MCF 10A (cell line): ENCODE measurements around the gene CD79A. TPM values are rescaled to one million over a fixed set of nuclear protein-coding genes. Genes with fewer than 3 reads are reported as not detected.

Experiments
- BruUV-seq: library from RNA; stranded (reverse); fragments of 400-500 nt; replicated peaks from 2 replicates; lab custom pipeline; 2021; lab: Mats Ljungman, UMichigan
- CTCF ChIA-PET: fragments of 300-600 bp; sonication (Branson Sonifier 250); formaldehyde crosslinking; extraction: SDS; loops from one replicate; lab custom pipeline; 2021; ENCODE audit warnings: antibody characterized with exemption, inconsistent platforms; lab: Yijun Ruan, JAX
- POLR2A ChIA-PET: fragments of 300-600, 350-650 bp; sonication (Branson Sonifier 250); formaldehyde crosslinking; extraction: SDS; loops from one replicate; lab custom pipeline; 2020; ENCODE audit warnings: antibody characterized with exemption, inconsistent platforms; lab: Yijun Ruan, JAX
- DNase-seq: peaks from one replicate; pipeline ENCODE4 v3.0.0-alpha.2; 2018; ENCODE audit not compliant: unreplicated experiment
- H3K27ac Mint-ChIP-seq: one replicate; pipeline ENCODE4 v1.8.0; 2022; ENCODE audit warnings: mild to moderate bottlenecking, low read depth, mixed read lengths; ENCODE audit not compliant: unreplicated experiment
- H3K27me3 Mint-ChIP-seq: one replicate; pipeline ENCODE4 v1.8.0; 2022; ENCODE audit warnings: mixed read lengths; ENCODE audit not compliant: insufficient read depth, unreplicated experiment
- H3K36me3 Mint-ChIP-seq: one replicate; pipeline ENCODE4 v1.8.0; 2022; ENCODE audit warnings: mild to moderate bottlenecking, moderate library complexity, mixed read lengths; ENCODE audit not compliant: insufficient read depth, unreplicated experiment
- H3K4me1 Mint-ChIP-seq: one replicate; pipeline ENCODE4 v1.8.0; 2022; ENCODE audit warnings: mixed read lengths; ENCODE audit not compliant: insufficient read depth, unreplicated experiment
- H3K4me3 Mint-ChIP-seq: one replicate; pipeline ENCODE4 v1.8.0; 2022; ENCODE audit warnings: mild to moderate bottlenecking, moderate library complexity, mixed read lengths; ENCODE audit not compliant: unreplicated experiment
- H3K9me3 Mint-ChIP-seq: one replicate; pipeline ENCODE4 v1.8.0; 2022; ENCODE audit warnings: mixed read lengths; ENCODE audit not compliant: unreplicated experiment
- CTCF ChIP-seq: fragments of 200-600 bp; IDR thresholded peaks from one replicate; pipeline ENCODE4 v1.8.0; 2022; ENCODE audit warnings: antibody characterized with exemption, mild to moderate bottlenecking; ENCODE audit not compliant: unreplicated experiment
- intact Hi-C: fragments of 100-400 bp; cut with micrococcal nuclease; formaldehyde crosslinking; loops from 2 replicates; pipeline ENCODE4 v1.14.1; 2022
- total RNA-seq: library from RNA; stranded (reverse); gene quantifications from 2 replicates; pipeline ENCODE4 v1.2.3, GENCODE V29; 2022

Gene CD79A
- total RNA-seq, 1 experiment from 2014 or later, result not detected

- Mint-ChIP-seq H3K4me1 (peaks cover 23% of the 10 kb centered on the region), H3K4me3 (no peak overlapping the region), H3K27ac (no peak overlapping the region), H3K36me3 (peaks cover 28% of the 10 kb centered on the region), H3K27me3 (no peaks in the 10 kb centered on the region), H3K9me3 (no peaks in the 10 kb centered on the region)
- intact Hi-C loops, result no loop called here
- no peak for DNase-seq
- TF ChIP-seq CTCF, result no peak
- CTCF ChIA-PET, result interaction anchor here (1.1 kb wide), 1 partner anchor 56 kb away, joined by 4 read pairs; no protein-coding TSS in a partner anchor
- BruUV-seq, result no TSS peak
- POLR2A ChIA-PET, result interaction anchor here (0.7 to 9.8 kb wide), 3 partner anchors 19 to 70 kb away, joined by 3 to 125 read pairs (median 15); partner anchors contain the start of genes RABAC1 and RPS19
Measured at GRCh38 chr19:41888926-41889325, 11.8 kb downstream of the CD79A start.

GRCh38 chr19:41889896-41890295, 12.8 kb downstream of the CD79A start:
- Mint-ChIP-seq H3K27ac (no peak overlapping the region), H3K9me3 (no peaks in the 10 kb centered on the region), H3K4me3 (no peak overlapping the region), H3K36me3 (peaks cover 21% of the 10 kb centered on the region), H3K27me3 (no peaks in the 10 kb centered on the region), H3K4me1 (peaks cover 23% of the 10 kb centered on the region)
- no TSS peak for BruUV-seq
- ChIA-PET POLR2A (interaction anchor here (9.8 kb wide), 1 partner anchor 27 kb away, joined by 125 read pairs; the partner anchor contains the start of gene RPS19), CTCF (interaction anchor here (1.1 to 1.3 kb wide), 2 partner anchors 17 to 29 kb away, joined by 4 to 5 read pairs; no protein-coding TSS in a partner anchor)
- TF ChIP-seq CTCF, result no peak
- DNase-seq, result no peak
- intact Hi-C loops, result no loop called here

- Mint-ChIP-seq H3K36me3 (peaks cover 29% of the 10 kb centered on the region), H3K4me3 (no peak overlapping the region), H3K27ac (no peak overlapping the region), H3K4me1 (peaks cover 18% of the 10 kb centered on the region), H3K9me3 (no peaks in the 10 kb centered on the region), H3K27me3 (no peaks in the 10 kb centered on the region)
- BruUV-seq, result no TSS peak
- TF ChIP-seq CTCF, result no peak
- ChIA-PET POLR2A (interaction anchor here (1.3 kb wide), 1 partner anchor 33 kb away, joined by 3 read pairs; no protein-coding TSS in a partner anchor), CTCF (interaction anchor here (1.3 kb wide), 1 partner anchor 18 kb away, joined by 4 read pairs; no protein-coding TSS in a partner anchor)
- no peak for DNase-seq
- intact Hi-C loops, result no loop called here
Measured at GRCh38 chr19:41890936-41891335, 13.9 kb downstream of the CD79A start.

- CTCF ChIA-PET, result no interaction called here
- no peak overlapping the region for H3K27ac Mint-ChIP-seq
- no peaks in the 10 kb centered on the region for H3K27me3 Mint-ChIP-seq
- POLR2A ChIA-PET, result interaction anchor here (1.3 kb wide), 1 partner anchor 34 kb away, joined by 3 read pairs; no protein-coding TSS in a partner anchor
- H3K9me3 Mint-ChIP-seq, result no peaks in the 10 kb centered on the region
- intact Hi-C loops, result no loop called here
- peaks cover 33% of the 10 kb centered on the region for H3K36me3 Mint-ChIP-seq
- no peak overlapping the region for H3K4me3 Mint-ChIP-seq
- peaks cover 10% of the 10 kb centered on the region for H3K4me1 Mint-ChIP-seq
- BruUV-seq, result no TSS peak
- no peak for TF ChIP-seq CTCF
- no peak for DNase-seq
Measured at GRCh38 chr19:41892173-41892902, 15.3 kb downstream of the CD79A start.
